ENCODE measurements around the gene CRYBA2. TPM values are rescaled to one million over a fixed set of nuclear protein-coding genes. Genes with fewer than 3 reads are reported as not detected.
A peak's percentile ranks its signal among the peaks of the same experiment; 100 is the strongest.

Gene CRYBA2
- total RNA-seq, 1 donor from 2014 or later: not detected

DNA sequence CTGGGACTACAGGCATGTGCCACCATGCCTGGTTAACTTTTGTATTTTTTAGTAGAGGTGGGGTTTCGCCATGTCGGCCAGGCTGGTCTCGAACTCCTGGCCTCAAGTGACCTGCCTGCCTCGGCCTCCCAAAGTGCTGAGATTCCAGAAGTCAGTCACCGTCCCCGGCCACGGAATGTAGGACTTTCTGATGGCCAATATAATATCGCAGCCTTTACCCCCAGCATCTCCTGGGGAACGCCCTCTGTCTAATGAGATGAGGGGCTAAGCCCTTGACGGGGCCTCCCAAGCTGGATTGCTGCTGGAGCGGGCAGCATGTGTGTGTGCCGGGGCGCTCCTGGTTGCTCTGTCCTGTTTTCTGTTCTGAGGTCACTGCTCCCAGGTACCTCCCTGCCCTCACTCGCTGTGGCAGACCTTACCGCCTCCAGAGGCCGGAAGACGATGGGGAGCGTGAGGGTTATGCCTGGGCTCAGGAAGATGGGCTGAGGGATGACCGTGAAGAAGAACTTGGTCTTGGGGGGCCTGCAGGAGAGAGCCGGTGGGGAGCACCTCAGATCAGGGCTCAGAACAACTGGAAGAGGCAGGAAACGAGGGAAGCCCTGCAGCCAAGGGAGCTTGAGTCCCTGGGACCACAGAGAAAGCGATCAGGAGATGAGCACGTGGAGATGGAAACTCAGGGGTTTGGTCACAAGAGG lies 39.0 kb upstream of the CRYBA2 start:
- no peak for ATAC-seq (ENCODE audit: low read depth)
- ChIA-PET POLR2A (no interaction called here), CTCF (interaction anchor here (3.6 kb wide), 1 partner anchor 122 kb away, joined by 40 read pairs; no protein-coding TSS in a partner anchor)
- Mint-ChIP-seq H3K27me3 (peaks cover 43% of the 10 kb centered on the region), H3K27ac (no peak overlapping the region), H3K36me3 (ENCODE audit: low read depth) (no peaks in the 10 kb centered on the region), H3K4me3 (no peak overlapping the region), H3K4me1 (no peaks in the 10 kb centered on the region), H3K9me3 (no peaks in the 10 kb centered on the region)
- TF ChIP-seq, protein P1, sequence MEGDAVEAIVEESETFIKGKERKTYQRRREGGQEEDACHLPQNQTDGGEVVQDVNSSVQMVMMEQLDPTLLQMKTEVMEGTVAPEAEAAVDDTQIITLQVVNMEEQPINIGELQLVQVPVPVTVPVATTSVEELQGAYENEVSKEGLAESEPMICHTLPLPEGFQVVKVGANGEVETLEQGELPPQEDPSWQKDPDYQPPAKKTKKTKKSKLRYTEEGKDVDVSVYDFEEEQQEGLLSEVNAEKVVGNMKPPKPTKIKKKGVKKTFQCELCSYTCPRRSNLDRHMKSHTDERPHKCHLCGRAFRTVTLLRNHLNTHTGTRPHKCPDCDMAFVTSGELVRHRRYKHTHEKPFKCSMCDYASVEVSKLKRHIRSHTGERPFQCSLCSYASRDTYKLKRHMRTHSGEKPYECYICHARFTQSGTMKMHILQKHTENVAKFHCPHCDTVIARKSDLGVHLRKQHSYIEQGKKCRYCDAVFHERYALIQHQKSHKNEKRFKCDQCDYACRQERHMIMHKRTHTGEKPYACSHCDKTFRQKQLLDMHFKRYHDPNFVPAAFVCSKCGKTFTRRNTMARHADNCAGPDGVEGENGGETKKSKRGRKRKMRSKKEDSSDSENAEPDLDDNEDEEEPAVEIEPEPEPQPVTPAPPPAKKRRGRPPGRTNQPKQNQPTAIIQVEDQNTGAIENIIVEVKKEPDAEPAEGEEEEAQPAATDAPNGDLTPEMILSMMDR (IDR thresholded peaks at IDR 0.05): no peak
- DNase-seq: no peak
- intact Hi-C loops (cut with micrococcal nuclease): no loop called here

DNA sequence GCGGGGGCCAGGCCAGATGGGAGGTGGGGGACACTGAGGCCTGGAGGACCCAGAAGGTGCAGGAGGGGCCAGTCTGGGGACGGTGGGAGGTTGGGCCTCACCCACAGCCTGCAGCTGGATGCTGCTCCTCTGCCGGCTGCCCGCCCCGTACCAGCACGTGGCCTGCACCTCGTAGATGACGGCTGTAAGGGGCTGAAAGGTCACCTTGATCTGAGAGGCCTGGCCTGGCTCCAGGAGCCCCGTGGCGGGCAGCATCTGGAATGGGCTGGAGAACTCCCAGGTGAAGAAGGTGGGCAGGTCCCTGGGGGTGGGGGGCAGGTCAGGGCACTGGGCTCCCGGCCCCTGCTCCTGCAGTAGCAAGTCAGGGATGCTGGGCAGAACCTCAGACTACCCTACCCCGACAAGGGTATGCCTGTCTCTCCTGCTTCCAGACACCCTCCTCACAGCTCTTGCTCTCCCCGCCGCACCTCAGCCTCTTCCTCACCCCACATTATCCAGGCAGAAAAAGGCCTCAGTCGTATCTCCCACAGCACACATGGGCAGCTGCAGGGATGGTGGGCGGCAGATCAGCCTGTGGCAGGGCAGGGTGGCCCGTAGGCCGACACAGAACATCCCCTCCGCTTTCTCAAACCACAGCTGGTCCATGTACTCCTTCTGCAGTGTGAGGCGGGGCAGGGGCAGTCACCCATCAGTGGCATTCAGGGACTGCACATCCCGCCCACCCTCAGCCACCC lies 38.0 kb upstream of the CRYBA2 start:
- CTCF ChIA-PET: interaction anchor here (1.2 to 3.6 kb wide), 4 partner anchors 7 to 499 kb away, joined by 3 to 40 read pairs (median 4); no protein-coding TSS in a partner anchor
- POLR2A ChIA-PET: no interaction called here

DNA sequence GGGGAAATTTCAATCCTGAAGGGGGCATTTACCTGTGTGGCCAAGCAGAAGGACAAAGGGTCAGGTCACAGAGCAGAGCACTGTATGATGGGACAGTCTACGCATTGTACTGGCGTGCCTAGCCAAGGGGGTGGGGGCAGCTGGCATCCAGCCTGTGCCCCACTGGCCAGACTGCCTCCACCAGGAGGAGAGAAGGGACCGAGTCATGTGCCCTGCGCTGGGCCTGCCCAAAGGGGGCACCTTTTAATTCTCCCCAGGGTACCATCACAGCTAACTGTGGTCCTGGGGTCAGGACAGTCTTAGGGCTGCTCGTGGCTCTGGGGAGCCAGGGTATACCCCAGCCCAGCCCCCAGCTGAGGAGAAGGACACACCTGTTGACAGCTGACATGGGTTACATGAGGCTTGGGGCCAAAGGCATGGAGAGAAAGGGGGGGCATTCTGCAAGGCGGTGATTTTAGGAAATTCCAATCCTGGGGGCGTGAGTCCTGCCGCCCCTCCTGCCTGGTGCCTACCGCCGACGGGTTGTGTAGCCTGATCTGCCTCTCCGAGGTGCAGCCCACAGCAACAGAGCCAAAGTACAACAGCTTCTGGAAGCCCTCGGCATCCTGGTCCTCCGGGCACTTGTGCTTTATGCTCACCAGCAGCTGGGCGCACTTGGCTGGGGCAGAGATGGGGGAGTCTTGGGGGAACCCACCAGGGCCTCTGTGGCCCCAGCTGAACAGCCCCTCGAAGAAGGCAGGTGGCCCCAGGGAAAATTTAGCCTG lies 37.1 kb upstream of the CRYBA2 start:
- peaks cover 36% of the 10 kb centered on the region for H3K27me3 Mint-ChIP-seq
- no peak for ATAC-seq (ENCODE audit: low read depth)
- no peaks in the 10 kb centered on the region for H3K9me3 Mint-ChIP-seq
- no peak for DNase-seq
- no peaks in the 10 kb centered on the region for H3K4me1 Mint-ChIP-seq
- no peak overlapping the region for H3K4me3 Mint-ChIP-seq
- TF ChIP-seq, protein P1 (IDR thresholded peaks at IDR 0.05): no peak
- H3K27ac Mint-ChIP-seq: no peak overlapping the region
- ChIA-PET POLR2A (no interaction called here), CTCF (interaction anchor here (0.5 to 3.6 kb wide), 17 partner anchors 8 to 499 kb away, joined by 3 to 40 read pairs (median 3); no protein-coding TSS in a partner anchor)
- H3K36me3 Mint-ChIP-seq (ENCODE audit: low read depth): no peaks in the 10 kb centered on the region
- intact Hi-C loops (cut with micrococcal nuclease): no loop called here

More for the DNA sequence above, 38.0 kb upstream of the CRYBA2 start:
- DNase-seq: no peak
- TF ChIP-seq, protein P1 (IDR thresholded peaks at IDR 0.05): no peak
- Mint-ChIP-seq H3K27me3 (peaks cover 40% of the 10 kb centered on the region), H3K27ac (no peak overlapping the region), H3K4me3 (no peak overlapping the region), H3K9me3 (no peaks in the 10 kb centered on the region), H3K4me1 (no peaks in the 10 kb centered on the region), H3K36me3 (ENCODE audit: low read depth) (no peaks in the 10 kb centered on the region)
- intact Hi-C loops (cut with micrococcal nuclease): no loop called here
- ATAC-seq (ENCODE audit: low read depth): no peak

DNA sequence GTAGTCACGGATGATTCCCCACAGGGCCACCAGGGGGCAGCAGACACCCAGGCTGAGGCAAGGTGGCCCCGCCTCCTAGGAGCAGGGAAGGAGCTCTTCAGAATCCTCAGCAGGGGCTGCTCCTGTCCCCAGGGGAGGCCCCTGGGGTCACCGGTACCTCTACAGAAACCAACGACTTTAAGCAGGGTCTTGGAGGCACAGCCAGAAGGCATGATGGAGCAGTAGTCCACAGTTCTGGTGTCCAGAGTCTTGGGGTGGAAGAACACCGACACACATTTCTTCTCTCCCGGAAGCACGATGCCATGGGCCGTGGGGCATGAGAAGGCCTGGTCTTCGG lies 36.6 kb upstream of the CRYBA2 start:
- TF ChIP-seq, protein P1 (IDR thresholded peaks at IDR 0.05): no peak
- H3K27ac Mint-ChIP-seq: no peak overlapping the region
- H3K4me3 Mint-ChIP-seq: no peak overlapping the region
- H3K27me3 Mint-ChIP-seq: peaks cover 35% of the 10 kb centered on the region
- ChIA-PET POLR2A (no interaction called here), CTCF (interaction anchor here (0.5 to 3.6 kb wide), 18 partner anchors 8 to 500 kb away, joined by 3 to 40 read pairs (median 3); no protein-coding TSS in a partner anchor)
- no peaks in the 10 kb centered on the region for H3K9me3 Mint-ChIP-seq
- H3K4me1 Mint-ChIP-seq: no peaks in the 10 kb centered on the region
- no peaks in the 10 kb centered on the region for H3K36me3 Mint-ChIP-seq (ENCODE audit: low read depth)
- intact Hi-C loops (cut with micrococcal nuclease): loop anchor here (1.0 kb wide), 4 partner anchors 26 to 176 kb away; no protein-coding TSS in a partner anchor
- peak; percentile 65 for DNase-seq
- ATAC-seq (ENCODE audit: low read depth): peak; percentile 87
